ENCODE results near the gene TMEM213.
"Not testable (repeated sequence)": the region's sequence is repeated elsewhere in the genome, so short reads cannot be mapped to it uniquely, and the experiment has no call there.

Gene TMEM213

GRCh38 chr7:138796038-138796615 lies 1.7 kb upstream of the TMEM213 start:
- Histone ChIP-seq H3K27me3 (replicated peaks in 2 of 5; ENCODE audit: control insufficient read depth in 4 of 5, insufficient read depth in 5 of 5, low read length in 4 of 5) (no peaks in the 10 kb centered on the region), H3K27ac (ENCODE audit: insufficient read depth in 1 of 2, low read depth in 1 of 2, low read length in 2 of 2, poor library complexity in 1 of 2, severe bottlenecking in 2 of 2) (no peak overlapping the region), H3K4me1 (ENCODE audit: control extremely low read depth in 1 of 4, control insufficient read depth in 4 of 4, insufficient read depth in 4 of 4, low read length in 3 of 4) (peaks cover 0 to 6% (median 0%) of the 10 kb centered on the region in 4 experiments), H3K9me3 (ENCODE audit: control extremely low read depth in 1 of 5, control insufficient read depth in 4 of 5, insufficient read depth in 2 of 5, low read depth in 1 of 5, low read length in 4 of 5) (no peaks in the 10 kb centered on the region), H3K4me3 (ENCODE audit: control insufficient read depth in 1 of 7, extremely low read depth in 1 of 7, insufficient read depth in 4 of 7, low read depth in 2 of 7, low read length in 6 of 7) (no peak overlapping the region), H3K36me3 (ENCODE audit: control insufficient read depth in 4 of 4, insufficient read depth in 4 of 4, low read length in 3 of 4) (no peaks in the 10 kb centered on the region)
- CTCF ChIA-PET, result interaction anchor here (1.5 kb wide), 1 partner anchor 215 kb away, joined by 3 read pairs; no protein-coding TSS in a partner anchor
- POLR2A ChIA-PET, result no interaction called here
- DNase-seq, result no peak
- WGBS (ENCODE audit: insufficient coverage), result 97% methylated on average over 8 of the region's 9 CpGs

DNA sequence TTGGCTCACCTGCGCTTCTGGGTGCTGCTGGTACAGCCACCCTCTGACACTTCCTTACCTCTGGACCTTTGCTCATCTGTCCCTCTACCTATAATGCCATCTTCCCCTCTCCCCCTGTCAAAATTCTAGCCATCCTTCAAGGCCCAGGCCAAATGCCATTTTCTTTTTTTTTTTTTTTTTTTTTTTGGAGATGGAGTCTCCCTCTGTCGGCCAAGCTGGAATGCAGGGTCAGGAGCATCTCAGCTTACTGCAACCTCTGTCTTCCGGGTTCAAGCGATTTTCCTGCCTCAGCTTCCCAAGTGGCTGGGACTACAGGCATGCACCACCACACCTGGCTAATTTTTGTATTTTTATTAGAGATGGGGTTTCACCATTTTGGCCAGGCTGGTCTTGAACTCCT lies 748 bp upstream of the TMEM213 start:
- H3K36me3 ChIP-seq (ENCODE audit: control insufficient read depth in 4 of 4, insufficient read depth in 4 of 4, low read length in 3 of 4); POLR2A ChIA-PET; DNase-seq; H3K4me1 ChIP-seq (ENCODE audit: control extremely low read depth in 1 of 4, control insufficient read depth in 4 of 4, insufficient read depth in 4 of 4, low read length in 3 of 4); H3K4me3 ChIP-seq (ENCODE audit: control insufficient read depth in 1 of 7, extremely low read depth in 1 of 7, insufficient read depth in 4 of 7, low read depth in 2 of 7, low read length in 6 of 7); H3K27me3 ChIP-seq (replicated peaks in 2 of 5; ENCODE audit: control insufficient read depth in 4 of 5, insufficient read depth in 5 of 5, low read length in 4 of 5); H3K27ac ChIP-seq (ENCODE audit: insufficient read depth in 1 of 2, low read depth in 1 of 2, low read length in 2 of 2, poor library complexity in 1 of 2, severe bottlenecking in 2 of 2); H3K9me3 ChIP-seq (ENCODE audit: control extremely low read depth in 1 of 5, control insufficient read depth in 4 of 5, insufficient read depth in 2 of 5, low read depth in 1 of 5, low read length in 4 of 5): not testable (repeated sequence)
- 83% methylated on average over 3 of the region's 4 CpGs for WGBS (ENCODE audit: insufficient coverage)
- CTCF ChIA-PET, result interaction anchor here (1.5 kb wide), 1 partner anchor 214 kb away, joined by 3 read pairs; no protein-coding TSS in a partner anchor

GRCh38 chr7:138798836-138799235 lies 1.0 kb downstream of the TMEM213 start:
- WGBS (ENCODE audit: insufficient coverage), result 100% methylated on average over 4 of the region's 5 CpGs
- CTCF ChIA-PET, result no interaction called here
- no peak overlapping the region for H3K27ac ChIP-seq (ENCODE audit: insufficient read depth in 1 of 2, low read depth in 1 of 2, low read length in 2 of 2, poor library complexity in 1 of 2, severe bottlenecking in 2 of 2)

DNA sequence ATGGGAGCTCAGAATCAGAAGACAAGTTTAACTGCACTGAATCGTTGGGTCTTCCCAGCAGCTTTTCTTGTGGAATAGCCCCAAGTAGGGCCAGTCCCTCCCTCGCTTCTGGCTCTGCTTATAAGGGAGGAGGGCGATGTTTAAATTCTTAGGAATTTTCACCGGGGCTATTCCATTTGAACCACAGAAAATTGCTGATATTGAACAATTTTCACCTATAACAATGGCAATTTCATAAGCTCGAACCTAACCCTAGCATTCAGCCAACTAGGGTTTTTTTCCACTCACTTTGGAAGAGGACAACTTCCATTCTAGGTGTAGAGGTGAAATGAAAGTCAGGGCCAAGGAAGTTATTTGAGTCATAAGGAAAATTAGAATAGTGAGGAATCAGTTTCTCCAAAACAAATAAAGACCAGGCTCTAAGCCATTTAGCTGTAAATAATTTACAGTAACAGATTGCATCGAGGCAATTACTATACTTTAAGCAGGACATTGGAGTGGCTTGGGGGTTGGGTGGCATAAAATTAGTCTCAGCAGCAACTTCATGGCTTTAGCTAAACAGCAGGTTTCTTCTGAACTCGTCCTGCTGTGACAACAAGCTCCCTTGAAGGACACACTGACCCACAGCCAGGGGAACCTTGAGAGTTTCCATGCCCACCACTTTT lies 1.7 kb downstream of the TMEM213 start:
- 93% methylated on average over 4 of the region's 7 CpGs for WGBS (ENCODE audit: insufficient coverage)
- DNase-seq, result no peak
- ChIA-PET CTCF (interaction anchor here (0.6 to 0.8 kb wide), 2 partner anchors 15 to 484 kb away, joined by 3 read pairs; no protein-coding TSS in a partner anchor), POLR2A (no interaction called here)
- no peaks in the 10 kb centered on the region for H3K9me3 ChIP-seq (ENCODE audit: control extremely low read depth in 1 of 5, control insufficient read depth in 4 of 5, insufficient read depth in 2 of 5, low read depth in 1 of 5, low read length in 4 of 5)
- peaks cover 0 to 6% (median 0%) of the 10 kb centered on the region in 4 experiments for H3K4me1 ChIP-seq (ENCODE audit: control extremely low read depth in 1 of 4, control insufficient read depth in 4 of 4, insufficient read depth in 4 of 4, low read length in 3 of 4)
- H3K36me3 ChIP-seq (ENCODE audit: control insufficient read depth in 4 of 4, insufficient read depth in 4 of 4, low read length in 3 of 4), result no peaks in the 10 kb centered on the region
- no peak overlapping the region for H3K4me3 ChIP-seq (ENCODE audit: control insufficient read depth in 1 of 7, extremely low read depth in 1 of 7, insufficient read depth in 4 of 7, low read depth in 2 of 7, low read length in 6 of 7)
- H3K27ac ChIP-seq (ENCODE audit: insufficient read depth in 1 of 2, low read depth in 1 of 2, low read length in 2 of 2, poor library complexity in 1 of 2, severe bottlenecking in 2 of 2), result no peak overlapping the region
- H3K27me3 ChIP-seq (replicated peaks in 2 of 5; ENCODE audit: control insufficient read depth in 4 of 5, insufficient read depth in 5 of 5, low read length in 4 of 5), result no peaks in the 10 kb centered on the region

More at GRCh38 chr7:138798836-138799235, 1.0 kb downstream of the TMEM213 start:
- H3K4me3 ChIP-seq (ENCODE audit: control insufficient read depth in 1 of 7, extremely low read depth in 1 of 7, insufficient read depth in 4 of 7, low read depth in 2 of 7, low read length in 6 of 7), result no peak overlapping the region
- no peaks in the 10 kb centered on the region for H3K27me3 ChIP-seq (replicated peaks in 2 of 5; ENCODE audit: control insufficient read depth in 4 of 5, insufficient read depth in 5 of 5, low read length in 4 of 5)
- DNase-seq, result no peak
- peaks cover 0 to 6% (median 0%) of the 10 kb centered on the region in 4 experiments for H3K4me1 ChIP-seq (ENCODE audit: control extremely low read depth in 1 of 4, control insufficient read depth in 4 of 4, insufficient read depth in 4 of 4, low read length in 3 of 4)
- H3K36me3 ChIP-seq (ENCODE audit: control insufficient read depth in 4 of 4, insufficient read depth in 4 of 4, low read length in 3 of 4), result no peaks in the 10 kb centered on the region
- POLR2A ChIA-PET, result interaction anchor here (0.7 kb wide), 1 partner anchor 389 kb away, joined by 3 read pairs; no protein-coding TSS in a partner anchor
- H3K9me3 ChIP-seq (ENCODE audit: control extremely low read depth in 1 of 5, control insufficient read depth in 4 of 5, insufficient read depth in 2 of 5, low read depth in 1 of 5, low read length in 4 of 5), result no peaks in the 10 kb centered on the region

DNA sequence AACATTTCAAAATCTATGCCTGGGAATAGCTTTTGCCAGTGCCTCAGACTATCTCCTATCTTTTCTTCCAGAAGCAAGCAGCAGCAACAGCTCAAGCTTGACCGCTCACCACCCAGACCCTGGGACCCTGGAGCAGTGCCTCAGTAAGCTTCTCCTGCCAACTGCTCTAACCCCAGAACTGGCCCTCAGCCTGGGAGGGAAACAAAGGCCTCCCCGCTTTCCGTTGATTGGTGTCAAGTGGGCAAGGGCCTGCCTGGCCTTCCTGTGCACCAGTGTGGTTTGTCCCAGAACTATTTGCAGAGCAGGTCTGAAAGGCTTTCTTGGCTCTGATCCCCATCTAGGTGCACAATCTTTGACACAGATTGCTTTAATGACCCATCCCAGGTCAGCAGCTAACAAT lies 3.5 kb downstream of the TMEM213 start:
- H3K27me3 ChIP-seq (replicated peaks in 2 of 5; ENCODE audit: control insufficient read depth in 4 of 5, insufficient read depth in 5 of 5, low read length in 4 of 5), result no peaks in the 10 kb centered on the region
- no peak overlapping the region for H3K27ac ChIP-seq (ENCODE audit: insufficient read depth in 1 of 2, low read depth in 1 of 2, low read length in 2 of 2, poor library complexity in 1 of 2, severe bottlenecking in 2 of 2)
- no peak for DNase-seq
- H3K9me3 ChIP-seq (ENCODE audit: control extremely low read depth in 1 of 5, control insufficient read depth in 4 of 5, insufficient read depth in 2 of 5, low read depth in 1 of 5, low read length in 4 of 5), result no peaks in the 10 kb centered on the region
- H3K4me3 ChIP-seq (ENCODE audit: control insufficient read depth in 1 of 7, extremely low read depth in 1 of 7, insufficient read depth in 4 of 7, low read depth in 2 of 7, low read length in 6 of 7), result no peak overlapping the region
- H3K4me1 ChIP-seq (ENCODE audit: control extremely low read depth in 1 of 4, control insufficient read depth in 4 of 4, insufficient read depth in 4 of 4, low read length in 3 of 4), result peaks cover 0 to 6% (median 0%) of the 10 kb centered on the region in 4 experiments
- ChIA-PET POLR2A (interaction anchor here (0.7 kb wide), 1 partner anchor 1154 kb away, joined by 3 read pairs; no protein-coding TSS in a partner anchor), CTCF (interaction anchor here (0.6 to 1.1 kb wide), 2 partner anchors 14 to 64 kb away, joined by 3 to 4 read pairs; no protein-coding TSS in a partner anchor)
- H3K36me3 ChIP-seq (ENCODE audit: control insufficient read depth in 4 of 4, insufficient read depth in 4 of 4, low read length in 3 of 4), result no peaks in the 10 kb centered on the region
- 90% methylated on average over 3 of the region's 3 CpGs for WGBS (ENCODE audit: insufficient coverage)

DNA sequence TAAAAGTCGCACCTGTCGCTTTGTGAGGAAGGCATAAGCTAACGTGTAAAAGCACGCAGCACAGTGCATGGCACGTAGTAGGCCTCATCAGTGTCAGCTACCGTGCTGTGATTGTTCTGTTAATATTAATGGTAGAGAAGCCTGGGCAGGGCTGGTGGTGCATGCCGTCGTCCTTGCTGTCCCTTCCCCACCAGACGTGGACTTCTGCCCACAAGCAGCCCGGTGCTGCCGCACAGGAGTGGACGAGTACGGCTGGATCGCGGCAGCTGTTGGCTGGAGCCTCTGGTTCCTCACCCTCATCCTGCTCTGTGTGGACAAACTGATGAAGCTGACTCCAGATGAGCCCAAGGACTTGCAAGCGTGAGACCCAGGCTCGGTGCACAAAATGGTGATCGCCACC lies 4.9 kb downstream of the TMEM213 start:
- Histone ChIP-seq H3K4me3 (ENCODE audit: control insufficient read depth in 1 of 7, extremely low read depth in 1 of 7, insufficient read depth in 4 of 7, low read depth in 2 of 7, low read length in 6 of 7) (no peak overlapping the region), H3K27me3 (replicated peaks in 2 of 5; ENCODE audit: control insufficient read depth in 4 of 5, insufficient read depth in 5 of 5, low read length in 4 of 5) (no peaks in the 10 kb centered on the region), H3K27ac (ENCODE audit: insufficient read depth in 1 of 2, low read depth in 1 of 2, low read length in 2 of 2, poor library complexity in 1 of 2, severe bottlenecking in 2 of 2) (no peak overlapping the region), H3K4me1 (ENCODE audit: control extremely low read depth in 1 of 4, control insufficient read depth in 4 of 4, insufficient read depth in 4 of 4, low read length in 3 of 4) (peaks cover 0 to 3% (median 0%) of the 10 kb centered on the region in 4 experiments), H3K9me3 (ENCODE audit: control extremely low read depth in 1 of 5, control insufficient read depth in 4 of 5, insufficient read depth in 2 of 5, low read depth in 1 of 5, low read length in 4 of 5) (no peaks in the 10 kb centered on the region), H3K36me3 (ENCODE audit: control insufficient read depth in 4 of 4, insufficient read depth in 4 of 4, low read length in 3 of 4) (no peaks in the 10 kb centered on the region)
- POLR2A ChIA-PET, result no interaction called here
- 97% methylated on average over 15 of the region's 18 CpGs for WGBS (ENCODE audit: insufficient coverage)
- CTCF ChIA-PET, result interaction anchor here (0.6 kb wide), 1 partner anchor 12 kb away, joined by 3 read pairs; no protein-coding TSS in a partner anchor
- DNase-seq, result no peak

GRCh38 chr7:138804618-138805017 lies 6.8 kb downstream of the TMEM213 start:
- Histone ChIP-seq H3K27me3 (replicated peaks in 2 of 5; ENCODE audit: control insufficient read depth in 4 of 5, insufficient read depth in 5 of 5, low read length in 4 of 5) (no peaks in the 10 kb centered on the region), H3K36me3 (ENCODE audit: control insufficient read depth in 4 of 4, insufficient read depth in 4 of 4, low read length in 3 of 4) (no peaks in the 10 kb centered on the region), H3K4me1 (ENCODE audit: control extremely low read depth in 1 of 4, control insufficient read depth in 4 of 4, insufficient read depth in 4 of 4, low read length in 3 of 4) (no peaks in the 10 kb centered on the region), H3K4me3 (ENCODE audit: control insufficient read depth in 1 of 7, extremely low read depth in 1 of 7, insufficient read depth in 4 of 7, low read depth in 2 of 7, low read length in 6 of 7) (no peak overlapping the region), H3K27ac (ENCODE audit: insufficient read depth in 1 of 2, low read depth in 1 of 2, low read length in 2 of 2, poor library complexity in 1 of 2, severe bottlenecking in 2 of 2) (no peak overlapping the region), H3K9me3 (ENCODE audit: control extremely low read depth in 1 of 5, control insufficient read depth in 4 of 5, insufficient read depth in 2 of 5, low read depth in 1 of 5, low read length in 4 of 5) (no peaks in the 10 kb centered on the region)
- ChIA-PET CTCF (no interaction called here), POLR2A (interaction anchor here (0.6 kb wide), 1 partner anchor 1686 kb away, joined by 3 read pairs; no protein-coding TSS in a partner anchor)
- no peak for DNase-seq
- no CpG with 5 or more reads among the region's 1 CpG for WGBS (ENCODE audit: insufficient coverage)

All from common myeloid progenitor, CD34-positive (primary cell).